Stimulated activated naive CD8-positive, alpha-beta T cell treated with anti-CD3 and anti-CD28 coated beads, Interleukin-15, Interleukin-2, amounts not matched to agents 100 U/mL and 50 U/mL, for 24 hours (primary cell): ENCODE data around the gene MED8.
A peak's percentile ranks its signal among the peaks of the same experiment; 100 is the strongest.
"Not testable (repeated sequence)": the region's sequence is repeated elsewhere in the genome, so short reads cannot be mapped to it uniquely, and the experiment has no call there.

Experiments used
- ATAC-seq: fragments of 150-1000 bp; cut with Tn5 transposase; one replicate; pipeline ENCODE4 v1.10.0; 2021
- DNase-seq: peaks from one replicate; pipeline ENCODE4 v3.0.0; 2021

MED8 gene

GRCh38 chr1:43383449-43383848 is 6.2 kb downstream of the MED8 start:
- no peak for ATAC-seq

GRCh38 chr1:43382027-43382779 is 7.4 kb downstream of the MED8 start:
- no peak for ATAC-seq
- no peak for DNase-seq

More at GRCh38 chr1:43383449-43383848, 6.2 kb downstream of the MED8 start:
- no peak for DNase-seq

DNA sequence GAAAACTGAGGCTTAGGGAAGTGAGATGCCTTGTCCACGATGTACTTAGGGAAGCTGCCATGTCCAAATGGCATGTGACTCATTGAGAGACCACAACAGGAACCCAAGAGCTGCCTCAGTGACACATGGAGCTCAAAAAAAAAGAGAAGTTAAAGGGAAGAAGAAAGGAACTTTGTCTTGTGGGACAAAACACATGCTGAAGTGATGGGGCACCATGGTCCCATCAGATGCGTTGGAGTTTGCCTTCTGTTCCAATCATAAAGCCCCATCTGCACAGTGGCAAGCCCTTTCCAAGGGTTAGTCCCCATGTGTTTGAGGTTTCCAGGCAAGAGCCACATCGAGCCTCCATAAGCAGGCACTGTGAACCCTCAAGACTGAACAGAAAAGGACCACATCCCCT is 8.0 kb downstream of the MED8 start:
- DNase-seq (no peak), ATAC-seq (no peak)

DNA sequence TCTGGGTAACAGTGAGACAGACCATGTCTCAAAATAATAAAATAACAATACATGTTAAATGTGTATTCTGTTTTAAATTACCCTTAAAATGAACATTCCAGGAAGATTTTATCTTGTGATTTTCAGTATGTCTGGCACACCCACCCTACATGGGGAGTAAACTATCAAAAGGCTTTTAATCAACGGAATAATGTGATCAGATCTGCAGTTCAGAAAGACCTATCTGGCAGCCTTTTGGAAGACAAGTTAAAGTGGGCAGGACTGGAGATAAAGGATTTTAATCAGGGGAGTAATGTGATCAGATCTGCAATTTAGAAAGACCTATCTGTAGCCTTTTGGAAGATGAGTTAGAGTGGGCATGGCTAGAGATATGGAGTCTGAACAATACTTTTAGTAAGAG is 10.1 kb downstream of the MED8 start:
- ATAC-seq (no peak), DNase-seq (no peak)

DNA sequence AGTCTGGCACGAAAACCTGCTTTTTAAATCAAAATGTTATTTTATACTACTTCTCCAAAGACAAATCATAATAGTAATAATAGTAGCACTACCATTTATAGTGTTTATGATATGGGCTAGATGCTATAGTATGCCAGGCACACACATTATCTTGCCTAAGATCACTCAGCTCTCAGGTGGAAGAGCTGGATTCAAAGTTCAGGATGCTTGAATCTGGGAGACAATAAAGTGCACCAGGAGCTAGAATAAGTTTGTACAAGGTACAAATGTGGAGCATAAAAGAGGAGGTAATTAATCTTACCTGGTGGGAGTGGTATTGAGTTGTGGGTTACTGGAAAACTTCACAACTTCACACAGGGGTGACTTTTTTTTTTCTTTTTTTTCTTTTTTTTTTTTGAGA is 11.8 kb downstream of the MED8 start:
- ATAC-seq (no peak), DNase-seq (no peak)

DNA sequence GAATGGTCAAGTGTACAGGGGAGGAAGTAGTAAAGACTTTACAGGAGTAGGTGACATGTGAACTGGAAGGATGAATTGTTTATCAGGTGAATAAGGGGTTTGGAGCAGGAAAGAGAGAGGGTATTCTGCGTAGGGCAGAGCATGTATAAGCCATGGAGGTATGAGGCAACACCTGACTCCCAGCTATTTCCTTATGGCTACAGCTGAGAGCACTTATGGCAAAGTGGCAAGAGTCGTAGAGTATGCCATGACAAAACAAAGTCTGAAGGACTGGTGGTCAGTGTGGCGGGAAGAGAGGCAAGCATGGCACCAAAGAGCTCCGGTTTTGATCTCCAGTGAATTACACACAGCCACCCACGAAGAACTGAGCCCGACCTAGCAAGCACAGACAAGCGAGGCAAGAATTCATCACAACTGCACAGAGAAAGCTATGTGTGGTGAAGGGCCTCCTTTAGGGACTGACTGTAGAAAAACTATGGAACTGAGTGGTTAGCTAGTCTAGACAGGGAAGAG is 12.8 kb downstream of the MED8 start:
- DNase-seq (no peak), ATAC-seq (no peak)

GRCh38 chr1:43373066-43373940 is 16.3 kb downstream of the MED8 start:
- no peak for DNase-seq
- ATAC-seq, result no peak

DNA sequence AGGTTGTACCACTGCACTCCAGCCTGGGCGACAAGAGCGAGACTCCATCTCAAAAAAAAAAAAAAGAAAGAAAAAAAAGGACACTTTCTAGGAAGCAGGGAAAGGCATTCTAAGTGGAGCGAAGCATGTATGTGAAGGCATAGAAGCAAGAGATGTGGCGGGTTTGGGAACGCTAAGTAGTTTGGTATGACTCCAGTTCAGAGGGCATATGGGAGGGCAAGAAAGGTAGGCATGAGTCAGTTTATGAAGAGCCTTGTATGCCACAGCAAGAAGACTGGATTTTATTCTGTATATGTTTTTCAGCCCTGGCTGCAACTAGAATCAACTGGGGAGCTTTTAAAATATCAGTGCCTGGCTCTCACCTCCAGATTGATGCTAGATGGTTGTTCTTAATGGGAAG is 17.4 kb downstream of the MED8 start:
- DNase-seq (no peak), ATAC-seq (no peak)

DNA sequence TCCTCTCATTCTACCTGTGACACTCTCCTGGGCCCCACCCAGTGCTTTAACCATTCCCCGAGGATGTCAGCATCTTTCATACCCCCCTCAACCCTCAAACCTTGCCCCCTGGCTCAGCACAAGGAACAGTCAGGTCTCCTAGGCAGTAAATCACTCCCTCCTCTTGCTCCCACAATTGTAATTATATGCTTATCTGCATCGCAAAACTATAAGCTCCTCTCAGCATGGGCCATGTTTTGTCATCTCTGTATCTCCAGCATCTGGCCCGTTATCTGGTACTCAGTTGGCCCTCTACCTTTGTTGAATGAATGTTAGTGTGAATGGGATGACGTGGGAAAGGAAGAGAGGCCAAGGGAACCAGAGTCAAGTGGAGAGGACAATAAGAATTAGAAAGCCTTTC is 19.0 kb downstream of the MED8 start:
- no peak for ATAC-seq

DNA sequence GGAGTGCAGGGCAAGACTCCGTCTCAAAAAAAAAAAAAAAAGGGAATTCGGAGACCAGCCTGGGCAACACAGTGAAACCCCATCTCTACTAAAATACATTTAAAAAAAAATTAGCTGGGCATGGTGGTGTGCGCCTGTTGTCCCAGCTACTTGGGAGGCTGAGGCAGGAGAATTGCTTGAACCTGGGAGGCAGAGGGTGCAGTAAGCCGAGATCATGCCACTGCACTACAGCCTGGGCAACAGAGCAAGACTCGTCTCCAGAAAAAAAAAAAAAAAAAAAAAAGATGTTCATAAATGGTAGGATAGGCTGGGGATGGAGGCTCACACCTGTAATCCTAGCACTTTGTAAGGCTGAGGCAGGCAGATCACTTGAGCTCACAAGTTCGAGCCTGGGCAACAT is 19.8 kb downstream of the MED8 start:
- DNase-seq, ATAC-seq: not testable (repeated sequence)

More for the DNA sequence above, 19.0 kb downstream of the MED8 start:
- no peak for DNase-seq

DNA sequence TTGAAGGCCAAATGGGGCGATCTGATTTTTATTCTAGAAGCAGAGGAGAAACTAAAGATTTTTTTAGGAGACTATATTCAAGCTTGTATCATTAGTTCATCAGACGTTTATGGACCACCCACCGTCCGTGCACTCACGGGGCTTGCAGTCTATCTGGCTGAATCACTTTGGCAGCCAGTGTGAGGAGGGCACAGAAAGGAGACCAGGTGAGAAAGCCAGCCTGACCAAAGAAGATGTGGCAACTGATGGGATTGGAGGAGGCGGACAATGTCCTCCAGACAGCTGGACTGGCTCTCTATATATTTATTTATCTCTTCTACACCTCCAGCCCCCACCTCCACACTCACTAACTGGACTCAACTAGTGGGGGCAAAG is 21.0 kb downstream of the MED8 start:
- ATAC-seq (no peak), DNase-seq (no peak)

- DNase-seq (peak; percentile 95), ATAC-seq (peak; percentile 87)
These were observed 21.5 kb downstream of the MED8 start, which contains the start of gene ELOVL1 for GRCh38 chr1:43367904-43368645. TSS of gene ELOVL1 (minus strand) at chr1:43368011. CDS start at chr1:43365609, 2,402 bp downstream.

GRCh38 chr1:43367026-43367903 is 22.3 kb downstream of the MED8 start:
- peak; percentile 60 for ATAC-seq
- DNase-seq, result peak; percentile 42

GRCh38 chr1:43366601-43367025 is 23.0 kb downstream of the MED8 start:
- ATAC-seq (no peak), DNase-seq (no peak)

DNA sequence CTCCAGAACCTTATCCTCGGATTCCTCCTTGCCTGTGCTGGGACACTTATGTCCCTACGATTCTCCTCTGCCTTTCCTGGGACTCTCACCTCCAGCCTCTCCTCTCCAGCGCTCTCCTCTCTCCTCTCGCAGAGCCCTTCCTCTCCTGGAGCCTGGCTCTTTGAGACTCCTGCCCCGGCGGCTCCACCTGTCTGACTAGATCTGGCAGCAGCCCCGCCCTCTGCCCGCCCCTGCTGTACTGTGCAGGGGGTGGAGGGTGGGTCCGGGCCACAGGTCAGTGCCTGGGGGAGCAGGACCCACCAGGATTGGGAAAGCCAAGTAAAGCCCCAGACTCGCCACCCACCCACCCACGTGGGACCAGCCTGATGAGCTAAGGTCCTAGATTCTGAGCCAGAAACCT is 23.4 kb downstream of the MED8 start:
- ATAC-seq (no peak), DNase-seq (peak; percentile 34)

GRCh38 chr1:43365678-43366077 is 23.9 kb downstream of the MED8 start:
- DNase-seq (no peak), ATAC-seq (no peak)

DNA sequence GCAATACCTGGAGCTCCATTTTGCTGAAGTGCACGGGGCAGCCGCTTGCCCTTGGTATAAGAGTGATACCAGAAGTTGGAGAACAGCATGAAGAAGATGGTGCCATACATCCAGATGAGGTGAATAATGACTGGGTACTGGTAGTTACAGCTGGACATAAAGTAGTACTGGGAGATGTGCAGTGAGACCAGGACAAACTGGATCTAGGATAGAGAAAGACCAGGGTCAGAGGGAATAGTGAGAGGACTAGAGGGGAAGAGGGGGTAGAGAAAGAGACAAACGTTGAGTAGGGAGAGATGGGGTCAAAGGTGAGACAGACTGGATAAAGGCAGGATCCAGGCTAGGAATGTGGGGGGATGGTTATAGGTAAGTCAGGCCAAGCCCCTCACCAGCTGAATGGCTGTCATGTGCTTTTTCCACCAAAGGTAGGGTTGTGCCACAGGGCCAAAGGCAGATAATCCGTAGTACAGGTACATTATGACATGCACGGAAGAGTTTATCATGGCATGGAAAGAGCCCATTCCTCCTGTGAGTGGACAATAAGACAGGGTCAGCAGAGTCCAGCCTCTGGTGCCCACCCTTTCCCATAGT is 25.6 kb downstream of the MED8 start:
- no peak for DNase-seq
- ATAC-seq, result no peak

- DNase-seq (peak; percentile 39), ATAC-seq (no peak)
These were observed 26.2 kb downstream of the MED8 start for GRCh38 chr1:43363283-43363934.

GRCh38 chr1:43360616-43361015 is 29.0 kb downstream of the MED8 start:
- ATAC-seq (no peak), DNase-seq (no peak)

- ATAC-seq (no peak), DNase-seq (no peak)
These were observed 29.9 kb downstream of the MED8 start for GRCh38 chr1:43359696-43360095.
